ENCODE data around the gene ERVFRD-1.

DNA sequence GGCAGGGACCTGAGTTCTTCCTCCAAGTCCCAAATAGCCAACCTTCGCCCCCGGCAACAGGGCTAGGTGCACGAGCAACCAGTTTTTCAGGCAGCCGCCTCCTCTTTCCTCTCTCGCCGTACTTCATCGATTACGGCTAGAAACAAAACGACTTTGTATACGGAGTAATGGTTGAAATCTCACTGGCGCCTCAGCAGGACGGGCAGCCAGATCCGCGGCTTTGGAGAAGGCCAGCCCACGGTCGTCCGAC lies 18.2 kb downstream of the ERVFRD-1 start:
- TF ChIP-seq, protein P1, sequence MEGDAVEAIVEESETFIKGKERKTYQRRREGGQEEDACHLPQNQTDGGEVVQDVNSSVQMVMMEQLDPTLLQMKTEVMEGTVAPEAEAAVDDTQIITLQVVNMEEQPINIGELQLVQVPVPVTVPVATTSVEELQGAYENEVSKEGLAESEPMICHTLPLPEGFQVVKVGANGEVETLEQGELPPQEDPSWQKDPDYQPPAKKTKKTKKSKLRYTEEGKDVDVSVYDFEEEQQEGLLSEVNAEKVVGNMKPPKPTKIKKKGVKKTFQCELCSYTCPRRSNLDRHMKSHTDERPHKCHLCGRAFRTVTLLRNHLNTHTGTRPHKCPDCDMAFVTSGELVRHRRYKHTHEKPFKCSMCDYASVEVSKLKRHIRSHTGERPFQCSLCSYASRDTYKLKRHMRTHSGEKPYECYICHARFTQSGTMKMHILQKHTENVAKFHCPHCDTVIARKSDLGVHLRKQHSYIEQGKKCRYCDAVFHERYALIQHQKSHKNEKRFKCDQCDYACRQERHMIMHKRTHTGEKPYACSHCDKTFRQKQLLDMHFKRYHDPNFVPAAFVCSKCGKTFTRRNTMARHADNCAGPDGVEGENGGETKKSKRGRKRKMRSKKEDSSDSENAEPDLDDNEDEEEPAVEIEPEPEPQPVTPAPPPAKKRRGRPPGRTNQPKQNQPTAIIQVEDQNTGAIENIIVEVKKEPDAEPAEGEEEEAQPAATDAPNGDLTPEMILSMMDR (conservative IDR thresholded peaks at IDR 0.05; ENCODE audit: low read depth, low read length), result no peak
- no peak for TF ChIP-seq EZH2 (IDR thresholded peaks at IDR 0.05; ENCODE audit: low read length, unreplicated experiment)
